Fibroblast of skin of abdomen (primary cell): ENCODE data around the gene NBL1.
A peak's percentile ranks its signal among the peaks of the same experiment; 100 is the strongest.
"Not testable (repeated sequence)": the region's sequence is repeated elsewhere in the genome, so short reads cannot be mapped to it uniquely, and the experiment has no call there.

Experiments
- DNase-seq: peaks from one replicate; pipeline ENCODE4 v3.0.0-alpha.2; 2013

Gene NBL1

GRCh38 chr1:19622204-19622603, 21.9 kb upstream of the NBL1 start:
- DNase-seq: peak; percentile 31

GRCh38 chr1:19623523-19623922, 20.6 kb upstream of the NBL1 start:
- DNase-seq: no peak

GRCh38 chr1:19625291-19625937, 18.7 kb upstream of the NBL1 start:
- no peak for DNase-seq

- DNase-seq: no peak
Measured at GRCh38 chr1:19628879-19629278, 15.2 kb upstream of the NBL1 start.

GRCh38 chr1:19629357-19629756, 14.8 kb upstream of the NBL1 start:
- DNase-seq: no peak

GRCh38 chr1:19630192-19630591, 13.9 kb upstream of the NBL1 start:
- DNase-seq: not testable (repeated sequence)

- no peak for DNase-seq
Measured at GRCh38 chr1:19630720-19631395, 13.3 kb upstream of the NBL1 start.

GRCh38 chr1:19632211-19632610, 11.9 kb upstream of the NBL1 start:
- DNase-seq: no peak

- DNase-seq: no peak
Measured at GRCh38 chr1:19633106-19633505, 11.0 kb upstream of the NBL1 start.

GRCh38 chr1:19635064-19635463, 9.0 kb upstream of the NBL1 start:
- not testable (repeated sequence) for DNase-seq

GRCh38 chr1:19635646-19636045, 8.5 kb upstream of the NBL1 start:
- no peak for DNase-seq

GRCh38 chr1:19636065-19636464, 8.0 kb upstream of the NBL1 start:
- DNase-seq: no peak

GRCh38 chr1:19636749-19637148, 7.4 kb upstream of the NBL1 start:
- not testable (repeated sequence) for DNase-seq

GRCh38 chr1:19637606-19638005, 6.5 kb upstream of the NBL1 start:
- no peak for DNase-seq

- DNase-seq: not testable (repeated sequence)
Measured at GRCh38 chr1:19639228-19639627, 4.9 kb upstream of the NBL1 start.

GRCh38 chr1:19639999-19640362, 4.1 kb upstream of the NBL1 start:
- DNase-seq: no peak

GRCh38 chr1:19640363-19641316, 3.5 kb upstream of the NBL1 start:
- DNase-seq: peak; percentile 25

GRCh38 chr1:19643121-19643520, 990 bp upstream of the NBL1 start:
- no peak for DNase-seq

- DNase-seq: no peak
Measured at GRCh38 chr1:19644395-19644680, 227 bp downstream of the NBL1 start.

GRCh38 chr1:19644681-19645410, 735 bp downstream of the NBL1 start:
- no peak for DNase-seq

GRCh38 chr1:19645411-19646251, 1.5 kb downstream of the NBL1 start:
- DNase-seq: no peak
